Endothelial cell (in vitro differentiated cells): ENCODE data around the gene NAP1L4. TPM values are rescaled to one million over a fixed set of nuclear protein-coding genes. Genes with fewer than 3 reads are reported as not detected.

ENCODE experiments used
- DNase-seq: peaks from one replicate; pipeline ENCODE4 v3.0.0; 2021; ENCODE audit warnings: low spot score
- H3K27ac Mint-ChIP-seq: one replicate; pipeline ENCODE4 v1.8.0; 2021; ENCODE audit warnings: mixed read lengths, inconsistent platforms; ENCODE audit not compliant: unreplicated experiment
- H3K27me3 Mint-ChIP-seq: one replicate; pipeline ENCODE4 v1.8.0; 2021; ENCODE audit warnings: mild to moderate bottlenecking, moderate library complexity, mixed read lengths, inconsistent platforms; ENCODE audit not compliant: unreplicated experiment
- H3K36me3 Mint-ChIP-seq: one replicate; pipeline ENCODE4 v1.8.0; 2021; ENCODE audit warnings: mild to moderate bottlenecking, low read depth, mixed read lengths, inconsistent platforms; ENCODE audit not compliant: unreplicated experiment
- H3K4me1 Mint-ChIP-seq: one replicate; pipeline ENCODE4 v1.8.0; 2021; ENCODE audit warnings: mild to moderate bottlenecking, mixed read lengths, inconsistent platforms; ENCODE audit not compliant: unreplicated experiment
- H3K4me3 Mint-ChIP-seq: one replicate; pipeline ENCODE4 v1.8.0; 2021; ENCODE audit warnings: mild to moderate bottlenecking, mixed read lengths, inconsistent platforms; ENCODE audit not compliant: unreplicated experiment
- H3K9me3 Mint-ChIP-seq: one replicate; pipeline ENCODE4 v1.8.0; 2021; ENCODE audit warnings: mixed read lengths, inconsistent platforms; ENCODE audit not compliant: unreplicated experiment
- total RNA-seq: library from RNA; stranded (reverse); fragmentation: NEBNext Ultra II Directional; extraction: Animal tissue kit (Norgen Biotek cat#: 25700); gene quantifications from one replicate; pipeline ENCODE4 v1.2.1, GENCODE V29; 2021; ENCODE audit not compliant: unreplicated experiment
- TF ChIP-seq, protein P1 (sequence below): fragments of 200-600 bp; sonication (generic); IDR thresholded peaks from one replicate; pipeline ENCODE4 v1.5.0; 2021; ENCODE audit warnings: antibody characterized with exemption; ENCODE audit not compliant: unreplicated experiment

Gene NAP1L4
- total RNA-seq, 1 donor from 2014 or later = 148 TPM

GRCh38 chr11:3016861-3017260 is 24.7 kb upstream of the NAP1L4 start:
- H3K4me1 Mint-ChIP-seq = no peaks in the 10 kb centered on the region
- no peak overlapping the region for H3K4me3 Mint-ChIP-seq
- H3K36me3 Mint-ChIP-seq = peaks cover 23% of the 10 kb centered on the region
- no peak overlapping the region for H3K27ac Mint-ChIP-seq
- no peak for DNase-seq
- H3K9me3 Mint-ChIP-seq = no peaks in the 10 kb centered on the region
- TF ChIP-seq, protein P1, sequence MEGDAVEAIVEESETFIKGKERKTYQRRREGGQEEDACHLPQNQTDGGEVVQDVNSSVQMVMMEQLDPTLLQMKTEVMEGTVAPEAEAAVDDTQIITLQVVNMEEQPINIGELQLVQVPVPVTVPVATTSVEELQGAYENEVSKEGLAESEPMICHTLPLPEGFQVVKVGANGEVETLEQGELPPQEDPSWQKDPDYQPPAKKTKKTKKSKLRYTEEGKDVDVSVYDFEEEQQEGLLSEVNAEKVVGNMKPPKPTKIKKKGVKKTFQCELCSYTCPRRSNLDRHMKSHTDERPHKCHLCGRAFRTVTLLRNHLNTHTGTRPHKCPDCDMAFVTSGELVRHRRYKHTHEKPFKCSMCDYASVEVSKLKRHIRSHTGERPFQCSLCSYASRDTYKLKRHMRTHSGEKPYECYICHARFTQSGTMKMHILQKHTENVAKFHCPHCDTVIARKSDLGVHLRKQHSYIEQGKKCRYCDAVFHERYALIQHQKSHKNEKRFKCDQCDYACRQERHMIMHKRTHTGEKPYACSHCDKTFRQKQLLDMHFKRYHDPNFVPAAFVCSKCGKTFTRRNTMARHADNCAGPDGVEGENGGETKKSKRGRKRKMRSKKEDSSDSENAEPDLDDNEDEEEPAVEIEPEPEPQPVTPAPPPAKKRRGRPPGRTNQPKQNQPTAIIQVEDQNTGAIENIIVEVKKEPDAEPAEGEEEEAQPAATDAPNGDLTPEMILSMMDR = no peak
- H3K27me3 Mint-ChIP-seq = peaks cover 4% of the 10 kb centered on the region

- H3K9me3 Mint-ChIP-seq = no peaks in the 10 kb centered on the region
- H3K27ac Mint-ChIP-seq = no peak overlapping the region
- no peak overlapping the region for H3K4me3 Mint-ChIP-seq
- H3K27me3 Mint-ChIP-seq = peaks cover 4% of the 10 kb centered on the region
- H3K36me3 Mint-ChIP-seq = peaks cover 23% of the 10 kb centered on the region
- no peaks in the 10 kb centered on the region for H3K4me1 Mint-ChIP-seq
- no peak for DNase-seq
- TF ChIP-seq, protein P1 = no peak
Measured at GRCh38 chr11:3015796-3016195, 23.7 kb upstream of the NAP1L4 start.

GRCh38 chr11:3014943-3015342 is 22.8 kb upstream of the NAP1L4 start:
- no peaks in the 10 kb centered on the region for H3K4me1 Mint-ChIP-seq
- H3K4me3 Mint-ChIP-seq = no peak overlapping the region
- H3K9me3 Mint-ChIP-seq = no peaks in the 10 kb centered on the region
- peaks cover 4% of the 10 kb centered on the region for H3K27me3 Mint-ChIP-seq
- peaks cover 21% of the 10 kb centered on the region for H3K36me3 Mint-ChIP-seq
- TF ChIP-seq, protein P1 = no peak
- no peak for DNase-seq
- no peak overlapping the region for H3K27ac Mint-ChIP-seq

- no peak overlapping the region for H3K4me3 Mint-ChIP-seq
- H3K36me3 Mint-ChIP-seq = peaks cover 25% of the 10 kb centered on the region
- DNase-seq = no peak
- no peaks in the 10 kb centered on the region for H3K9me3 Mint-ChIP-seq
- TF ChIP-seq, protein P1 = no peak
- no peaks in the 10 kb centered on the region for H3K4me1 Mint-ChIP-seq
- H3K27ac Mint-ChIP-seq = no peak overlapping the region
- peaks cover 6% of the 10 kb centered on the region for H3K27me3 Mint-ChIP-seq
Measured at GRCh38 chr11:3014057-3014938, 22.2 kb upstream of the NAP1L4 start.
